Tibial artery (tissue), 4 donors: Measurements from ENCODE around the gene FAM120B.

Experiments
- DNase-seq, 2 donors: peaks; one replicate each; pipeline ENCODE4 v3.0.0-alpha.2; 2019
- H3K27ac ChIP-seq, 2 donors: fragments of 200-600 bp; sonication (generic) in 1 of 2; 1 replicate in 1 of 2; 2 replicates in 1 of 2; pipeline ENCODE4 v1.5.1; 2018 to 2019; ENCODE audit warnings: mild to moderate bottlenecking in 1 of 2
- H3K27me3 ChIP-seq, 2 donors: fragments of 200-600 bp; sonication (generic) in 1 of 2; one replicate each; pipeline versions ENCODE4 v1.5.1 to v1.6.0; 2016 to 2019
- H3K36me3 ChIP-seq, 3 donors: fragments of 200-600 bp; sonication (generic) in 2 of 3; one replicate each; pipeline ENCODE4 v1.5.1; 2016 to 2019; ENCODE audit warnings: mild to moderate bottlenecking in 2 of 3
- H3K4me1 ChIP-seq, 4 donors: fragments of 200-600 bp; sonication (generic) in 2 of 4; 1 replicate in 3 of 4; 2 replicates in 1 of 4; pipeline ENCODE4 v1.5.1; 2016 to 2019
- H3K4me3 ChIP-seq, 2 donors: fragments of 200-600 bp; sonication (generic) in 1 of 2; 1 replicate in 1 of 2; 2 replicates in 1 of 2; pipeline ENCODE4 v1.5.1; 2018 to 2019; ENCODE audit warnings: mild to moderate bottlenecking in 2 of 2
- H3K9me3 ChIP-seq, 3 donors: fragments of 200-600 bp; sonication (generic) in 1 of 3; one replicate each; pipeline ENCODE4 v1.5.1; 2016 to 2019
- intact Hi-C: fragments of 100-400 bp; cut with DNase I; formaldehyde crosslinking; loops from one replicate; pipeline ENCODE4 v1.15.0; 2023; ENCODE audit warnings: low total_unique reads
- TF ChIP-seq, protein P1 (sequence below), 2 experiments: fragments of 200-600 bp in 1 of 2; fragments of 450-650 bp in 1 of 2; IDR thresholded peaks; one replicate each; pipeline ENCODE4 v1.5.1; 2017 to 2019; ENCODE audit warnings: antibody characterized with exemption in 2 of 2, mild to moderate bottlenecking in 1 of 2, moderate library complexity in 1 of 2

FAM120B gene

DNA sequence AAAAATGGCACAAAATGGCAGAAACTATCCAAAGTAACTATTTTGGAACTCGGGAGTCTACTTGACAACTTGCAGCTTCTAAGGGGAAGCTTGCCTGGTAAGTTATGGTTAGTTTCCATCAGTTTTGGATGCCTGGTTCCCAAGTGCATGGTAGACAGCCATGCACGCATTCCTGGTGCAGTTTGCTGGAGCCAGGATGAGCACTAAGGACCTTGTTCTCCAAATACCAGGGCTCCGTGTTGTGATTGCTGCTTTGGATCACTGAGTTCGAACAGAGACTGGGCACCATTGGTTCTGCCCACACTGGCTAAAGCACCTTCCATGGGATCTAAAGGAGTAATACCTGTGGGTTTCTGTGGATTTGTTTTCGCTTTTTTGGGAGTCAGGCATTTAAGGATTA, 103.7 kb downstream of the FAM120B start:
- TF ChIP-seq, protein P1, sequence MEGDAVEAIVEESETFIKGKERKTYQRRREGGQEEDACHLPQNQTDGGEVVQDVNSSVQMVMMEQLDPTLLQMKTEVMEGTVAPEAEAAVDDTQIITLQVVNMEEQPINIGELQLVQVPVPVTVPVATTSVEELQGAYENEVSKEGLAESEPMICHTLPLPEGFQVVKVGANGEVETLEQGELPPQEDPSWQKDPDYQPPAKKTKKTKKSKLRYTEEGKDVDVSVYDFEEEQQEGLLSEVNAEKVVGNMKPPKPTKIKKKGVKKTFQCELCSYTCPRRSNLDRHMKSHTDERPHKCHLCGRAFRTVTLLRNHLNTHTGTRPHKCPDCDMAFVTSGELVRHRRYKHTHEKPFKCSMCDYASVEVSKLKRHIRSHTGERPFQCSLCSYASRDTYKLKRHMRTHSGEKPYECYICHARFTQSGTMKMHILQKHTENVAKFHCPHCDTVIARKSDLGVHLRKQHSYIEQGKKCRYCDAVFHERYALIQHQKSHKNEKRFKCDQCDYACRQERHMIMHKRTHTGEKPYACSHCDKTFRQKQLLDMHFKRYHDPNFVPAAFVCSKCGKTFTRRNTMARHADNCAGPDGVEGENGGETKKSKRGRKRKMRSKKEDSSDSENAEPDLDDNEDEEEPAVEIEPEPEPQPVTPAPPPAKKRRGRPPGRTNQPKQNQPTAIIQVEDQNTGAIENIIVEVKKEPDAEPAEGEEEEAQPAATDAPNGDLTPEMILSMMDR (IDR thresholded peaks at IDR 0.05), result no peak
- H3K27me3 ChIP-seq, result no peaks in the 10 kb centered on the region
- intact Hi-C loops, result no loop called here
- H3K9me3 ChIP-seq, result peaks cover 4 to 6% (median 6%) of the 10 kb centered on the region in 3 donors
- peaks cover 10 to 23% (median 17%) of the 10 kb centered on the region in 3 donors for H3K36me3 ChIP-seq
- no peaks in the 10 kb centered on the region for H3K4me1 ChIP-seq
- no peak for DNase-seq
- H3K4me3 ChIP-seq, result no peak overlapping the region
- no peak overlapping the region for H3K27ac ChIP-seq

DNA sequence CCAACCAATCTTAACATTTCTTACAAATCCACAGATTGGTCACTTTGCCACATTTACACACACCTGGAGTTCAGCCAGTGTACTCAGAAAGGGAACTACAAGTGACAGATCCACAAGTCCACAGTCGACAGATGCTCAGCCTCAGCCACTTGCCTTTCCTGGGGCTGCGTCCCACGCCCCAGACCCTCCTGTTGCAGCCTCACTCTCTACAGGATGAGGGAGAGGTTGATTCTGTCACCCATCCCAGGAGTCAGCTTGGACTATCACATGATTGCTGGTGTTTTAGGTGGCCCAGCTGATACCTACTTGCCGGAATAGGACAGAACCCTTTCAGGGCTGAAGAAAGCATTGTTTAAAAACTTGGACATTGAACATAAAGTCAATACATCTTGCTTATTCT, 108.8 kb downstream of the FAM120B start:
- intact Hi-C loops, result no loop called here

DNA sequence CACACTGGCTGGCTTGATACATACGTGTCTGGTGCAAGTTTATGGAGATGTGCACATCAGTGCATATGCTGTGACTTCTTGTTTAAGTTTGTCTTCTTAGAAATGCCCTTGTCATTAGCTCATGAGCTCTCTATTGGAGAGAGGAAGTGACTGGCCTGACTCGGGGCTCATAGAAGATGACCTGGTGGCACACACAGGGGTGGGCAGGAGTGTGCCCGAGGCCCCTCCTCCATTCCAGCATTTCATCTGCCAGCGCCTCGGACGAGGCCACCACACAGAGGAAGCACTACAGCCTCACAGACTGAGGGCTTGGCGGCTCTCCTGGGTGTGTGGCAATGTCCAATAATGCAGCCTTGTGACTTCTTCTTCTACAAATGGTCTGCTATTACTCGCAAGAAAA, 109.7 kb downstream of the FAM120B start:
- no peaks in the 10 kb centered on the region for H3K4me1 ChIP-seq
- no peaks in the 10 kb centered on the region for H3K36me3 ChIP-seq
- no peak for DNase-seq
- intact Hi-C loops, result no loop called here
- TF ChIP-seq, protein P1 (IDR thresholded peaks at IDR 0.05), result no peak
- H3K27ac ChIP-seq, result no peak overlapping the region
- H3K4me3 ChIP-seq, result no peak overlapping the region
- peaks cover 0 to 3% of the 10 kb centered on the region in 2 donors for H3K27me3 ChIP-seq
- peaks cover 0 to 6% (median 6%) of the 10 kb centered on the region in 3 donors for H3K9me3 ChIP-seq

More for the DNA sequence above, 108.8 kb downstream of the FAM120B start:
- DNase-seq, result no peak
- peaks cover 0 to 3% of the 10 kb centered on the region in 2 donors for H3K27me3 ChIP-seq
- H3K4me3 ChIP-seq, result no peak overlapping the region
- peaks cover 0 to 6% (median 6%) of the 10 kb centered on the region in 3 donors for H3K9me3 ChIP-seq
- H3K36me3 ChIP-seq, result no peaks in the 10 kb centered on the region
- no peak overlapping the region for H3K27ac ChIP-seq
- TF ChIP-seq, protein P1 (IDR thresholded peaks at IDR 0.05), result no peak
- H3K4me1 ChIP-seq, result no peaks in the 10 kb centered on the region

DNA sequence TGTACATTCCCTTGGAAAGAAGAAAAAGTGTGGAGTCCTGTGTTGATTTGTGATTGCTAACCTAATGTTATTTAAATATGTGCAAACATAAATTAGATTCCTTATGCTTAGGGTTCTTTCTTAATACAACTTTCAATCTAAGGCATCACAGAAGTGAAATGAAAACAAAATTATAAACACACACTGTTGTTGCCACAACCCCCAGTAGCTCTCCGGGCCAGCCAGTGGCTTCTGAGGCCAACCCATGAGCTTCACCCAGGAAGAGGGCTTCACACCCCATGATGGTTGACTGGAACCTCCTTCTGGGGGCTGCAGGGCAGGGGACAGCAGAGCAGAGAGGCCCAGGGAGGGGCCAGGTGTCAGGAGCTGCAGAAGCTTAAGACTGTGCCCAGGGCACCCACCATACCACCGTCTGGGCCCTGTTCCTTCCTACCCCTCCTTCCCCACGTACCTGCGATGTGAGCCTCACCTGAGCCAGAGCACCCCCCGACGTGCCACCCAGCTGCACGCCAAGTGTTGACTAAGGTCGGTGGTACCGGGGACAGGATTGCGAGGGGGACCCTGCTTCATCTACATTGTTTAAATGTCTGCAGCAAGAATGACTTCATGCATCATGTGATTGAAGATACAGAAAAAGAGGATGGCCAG, 110.5 kb downstream of the FAM120B start:
- intact Hi-C loops, result no loop called here
- TF ChIP-seq, protein P1 (IDR thresholded peaks at IDR 0.05), result no peak
- DNase-seq, result no peak
- H3K9me3 ChIP-seq, result peaks cover 0 to 6% (median 6%) of the 10 kb centered on the region in 3 donors
- no peaks in the 10 kb centered on the region for H3K4me1 ChIP-seq
- no peak overlapping the region for H3K27ac ChIP-seq
- H3K4me3 ChIP-seq, result no peak overlapping the region
- no peaks in the 10 kb centered on the region for H3K36me3 ChIP-seq
- peaks cover 0 to 3% of the 10 kb centered on the region in 2 donors for H3K27me3 ChIP-seq

DNA sequence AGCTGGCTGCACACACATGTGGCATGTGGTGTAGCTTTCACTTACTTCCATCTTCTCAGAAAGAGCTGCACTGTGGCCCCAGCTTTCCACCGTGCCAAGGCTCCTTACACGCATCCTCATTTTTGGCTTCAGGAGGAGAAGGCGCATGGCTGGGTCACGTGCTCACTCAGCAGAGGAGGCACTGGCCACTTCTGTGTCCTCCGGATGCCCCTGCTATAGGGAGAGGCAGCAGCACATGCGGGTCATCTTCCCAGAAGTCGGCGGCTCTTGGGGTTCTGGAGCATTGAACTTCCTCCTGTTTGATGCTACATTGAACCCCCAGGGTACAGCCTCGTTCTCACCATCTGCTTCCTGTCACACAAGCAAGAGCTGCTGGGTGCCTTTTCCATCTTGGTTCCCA, 111.3 kb downstream of the FAM120B start:
- H3K4me1 ChIP-seq, result no peaks in the 10 kb centered on the region
- H3K27me3 ChIP-seq, result peaks cover 0 to 6% of the 10 kb centered on the region in 2 donors
- no peaks in the 10 kb centered on the region for H3K36me3 ChIP-seq
- intact Hi-C loops, result no loop called here
- H3K4me3 ChIP-seq, result no peak overlapping the region
- DNase-seq, result no peak
- TF ChIP-seq, protein P1 (IDR thresholded peaks at IDR 0.05), result no peak
- H3K27ac ChIP-seq, result no peak overlapping the region
- H3K9me3 ChIP-seq, result peaks cover 0 to 6% (median 0%) of the 10 kb centered on the region in 3 donors
